NB4 (cell line): ENCODE results near the gene MMP24OS.

Experiments used
- CTCF ChIP-seq: IDR thresholded peaks from one replicate; pipeline ENCODE4 v1.5.1; 2012; ENCODE audit warnings: low read depth, low read length
- MYC ChIP-seq: IDR thresholded peaks from 2 replicates; pipeline ENCODE4 v1.6.1; 2011; ENCODE audit warnings: low read depth, low read length
- POLR2A ChIP-seq: IDR thresholded peaks from 2 replicates; pipeline ENCODE4 v1.6.1; 2011; ENCODE audit warnings: mild to moderate bottlenecking; ENCODE audit not compliant: insufficient read length; ENCODE audit errors: extremely low read depth

- TF ChIP-seq POLR2A = no peak
- no peak for TF ChIP-seq CTCF
- TF ChIP-seq MYC = no peak
Measured at GRCh38 chr20:35295058-35295457, 17.1 kb upstream of the MMP24OS start.
